HG03571 (cell line): Measurements from ENCODE around the gene TOX2.

Experiments
- ATAC-seq: cut with Tn5 transposase; IDR thresholded peaks from one replicate; pipeline ENCODE4 v1.9.1; 2021; ENCODE audit not compliant: unreplicated experiment

Gene TOX2

GRCh38 chr20:44117296-44118184, 202.9 kb downstream of the TOX2 start:
- ATAC-seq = no peak

- ATAC-seq = no peak
Measured at GRCh38 chr20:44118185-44119033, 203.8 kb downstream of the TOX2 start.
